Measurements from ENCODE around the gene TRIO. TPM values are rescaled to one million over a fixed set of nuclear protein-coding genes. Genes with fewer than 3 reads are reported as not detected.

TRIO gene
- total RNA-seq, 1 donor from 2014 or later = 148 TPM

GRCh38 chr5:14518638-14519037 is 375.5 kb downstream of the TRIO start:
- Histone ChIP-seq H3K36me3 (no peaks in the 10 kb centered on the region), H3K27me3 (no peaks in the 10 kb centered on the region), H3K9me3 (no peaks in the 10 kb centered on the region), H3K4me1 (no peaks in the 10 kb centered on the region), H3K4me3 (no peak overlapping the region), H3K27ac (no peak overlapping the region)
- DNase-seq = no peak
- TF ChIP-seq CTCF (IDR thresholded peaks at IDR 0.05) = no peak
- no peak for ATAC-seq
- intact Hi-C loops (cut with DNase I) = no loop called here

- intact Hi-C loops (cut with DNase I) = no loop called here
- Histone ChIP-seq H3K4me3 (no peak overlapping the region), H3K27me3 (no peaks in the 10 kb centered on the region), H3K4me1 (no peaks in the 10 kb centered on the region), H3K36me3 (no peaks in the 10 kb centered on the region), H3K27ac (no peak overlapping the region), H3K9me3 (no peaks in the 10 kb centered on the region)
- TF ChIP-seq CTCF (IDR thresholded peaks at IDR 0.05) = no peak
- DNase-seq = no peak
- ATAC-seq = no peak
Measured at GRCh38 chr5:14521748-14522147, 378.6 kb downstream of the TRIO start.

GRCh38 chr5:14522721-14523120 is 379.6 kb downstream of the TRIO start:
- no peak overlapping the region for H3K27ac ChIP-seq
- TF ChIP-seq CTCF (IDR thresholded peaks at IDR 0.05) = no peak
- H3K36me3 ChIP-seq = no peaks in the 10 kb centered on the region
- intact Hi-C loops (cut with DNase I) = no loop called here
- ATAC-seq (no peak), DNase-seq (no peak)
- H3K9me3 ChIP-seq = no peaks in the 10 kb centered on the region
- no peaks in the 10 kb centered on the region for H3K27me3 ChIP-seq
- H3K4me3 ChIP-seq = no peak overlapping the region
- no peaks in the 10 kb centered on the region for H3K4me1 ChIP-seq

GRCh38 chr5:14523243-14524034 is 380.3 kb downstream of the TRIO start:
- no peaks in the 10 kb centered on the region for H3K27me3 ChIP-seq
- no peaks in the 10 kb centered on the region for H3K9me3 ChIP-seq
- DNase-seq (no peak), ATAC-seq (no peak)
- no peak overlapping the region for H3K4me3 ChIP-seq
- no peak for TF ChIP-seq CTCF (IDR thresholded peaks at IDR 0.05)
- no peak overlapping the region for H3K27ac ChIP-seq
- intact Hi-C loops (cut with DNase I) = no loop called here
- no peaks in the 10 kb centered on the region for H3K36me3 ChIP-seq
- H3K4me1 ChIP-seq = no peaks in the 10 kb centered on the region

GRCh38 chr5:14525397-14525796 is 382.3 kb downstream of the TRIO start:
- no peaks in the 10 kb centered on the region for H3K27me3 ChIP-seq
- no peak overlapping the region for H3K27ac ChIP-seq
- no peaks in the 10 kb centered on the region for H3K9me3 ChIP-seq
- H3K4me3 ChIP-seq = no peak overlapping the region
- no peak for DNase-seq
- no peak for ATAC-seq
- no peaks in the 10 kb centered on the region for H3K36me3 ChIP-seq
- no peaks in the 10 kb centered on the region for H3K4me1 ChIP-seq
- intact Hi-C loops (cut with DNase I) = no loop called here
- TF ChIP-seq CTCF (IDR thresholded peaks at IDR 0.05) = no peak

Data from upper lobe of right lung (tissue), 1 donor.